Vagina (tissue), 2 donors: Measurements from ENCODE around the gene NSUN2.

Experiments used
- CTCF ChIP-seq, 3 experiments: fragments of 450-650 bp in 2 of 3; fragments of 200-600 bp in 1 of 3; sonication (generic) in 1 of 3; IDR thresholded peaks; one replicate each; pipeline ENCODE4 v1.5.1; 2017 to 2019; ENCODE audit warnings: antibody characterized with exemption in 3 of 3, mild to moderate bottlenecking in 2 of 3, moderate library complexity in 2 of 3
- POLR2A ChIP-seq, 2 donors: fragments of 450-650 bp; IDR thresholded peaks; one replicate each; pipeline ENCODE4 v1.6.1; 2017; ENCODE audit warnings: antibody characterized with exemption in 2 of 2, mild to moderate bottlenecking in 2 of 2, moderate library complexity in 2 of 2
- POLR2AphosphoS5 ChIP-seq, 2 donors: sonication (generic); formaldehyde crosslinking; IDR thresholded peaks; one replicate each; pipeline ENCODE4 v1.9.0; 2017; ENCODE audit warnings: antibody characterized with exemption in 2 of 2, mild to moderate bottlenecking in 2 of 2, low read depth in 1 of 2; ENCODE audit not compliant: insufficient read depth in 1 of 2

GRCh38 chr5:6574111-6574510 lies 58.7 kb downstream of the NSUN2 start:
- TF ChIP-seq CTCF (IDR thresholded peaks at IDR 0.05) (no peak), POLR2A (IDR thresholded peaks at IDR 0.05) (no peak), POLR2AphosphoS5 (IDR thresholded peaks at IDR 0.05; ENCODE audit: insufficient read depth in 1 of 2, low read depth in 1 of 2) (no peak)
